ENCODE data around the gene KCTD3.

DNA sequence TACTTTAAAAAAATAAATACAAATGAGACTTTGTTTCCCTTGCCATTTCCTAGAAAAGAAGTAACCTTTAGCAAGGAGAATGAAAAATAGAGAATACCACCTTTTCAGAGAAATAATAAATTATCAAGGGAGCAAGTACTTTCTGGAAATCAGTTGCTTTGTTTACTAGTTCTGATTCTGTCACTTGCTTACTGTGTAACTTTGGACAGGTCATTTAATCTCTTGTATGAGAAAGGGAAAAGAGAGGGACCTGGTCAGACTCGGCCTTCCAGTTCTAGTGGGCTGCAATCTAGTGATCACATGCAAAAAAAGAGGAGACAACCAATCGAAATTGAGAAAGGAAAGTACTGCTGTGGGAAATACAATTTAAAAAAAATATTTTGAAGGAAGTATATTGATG, 34.2 kb downstream of the KCTD3 start:
- TF ChIP-seq, protein P1, sequence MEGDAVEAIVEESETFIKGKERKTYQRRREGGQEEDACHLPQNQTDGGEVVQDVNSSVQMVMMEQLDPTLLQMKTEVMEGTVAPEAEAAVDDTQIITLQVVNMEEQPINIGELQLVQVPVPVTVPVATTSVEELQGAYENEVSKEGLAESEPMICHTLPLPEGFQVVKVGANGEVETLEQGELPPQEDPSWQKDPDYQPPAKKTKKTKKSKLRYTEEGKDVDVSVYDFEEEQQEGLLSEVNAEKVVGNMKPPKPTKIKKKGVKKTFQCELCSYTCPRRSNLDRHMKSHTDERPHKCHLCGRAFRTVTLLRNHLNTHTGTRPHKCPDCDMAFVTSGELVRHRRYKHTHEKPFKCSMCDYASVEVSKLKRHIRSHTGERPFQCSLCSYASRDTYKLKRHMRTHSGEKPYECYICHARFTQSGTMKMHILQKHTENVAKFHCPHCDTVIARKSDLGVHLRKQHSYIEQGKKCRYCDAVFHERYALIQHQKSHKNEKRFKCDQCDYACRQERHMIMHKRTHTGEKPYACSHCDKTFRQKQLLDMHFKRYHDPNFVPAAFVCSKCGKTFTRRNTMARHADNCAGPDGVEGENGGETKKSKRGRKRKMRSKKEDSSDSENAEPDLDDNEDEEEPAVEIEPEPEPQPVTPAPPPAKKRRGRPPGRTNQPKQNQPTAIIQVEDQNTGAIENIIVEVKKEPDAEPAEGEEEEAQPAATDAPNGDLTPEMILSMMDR (CRISPR knock-in tag; IDR thresholded peaks at IDR 0.05): no peak
- TF ChIP-seq, protein P2, sequence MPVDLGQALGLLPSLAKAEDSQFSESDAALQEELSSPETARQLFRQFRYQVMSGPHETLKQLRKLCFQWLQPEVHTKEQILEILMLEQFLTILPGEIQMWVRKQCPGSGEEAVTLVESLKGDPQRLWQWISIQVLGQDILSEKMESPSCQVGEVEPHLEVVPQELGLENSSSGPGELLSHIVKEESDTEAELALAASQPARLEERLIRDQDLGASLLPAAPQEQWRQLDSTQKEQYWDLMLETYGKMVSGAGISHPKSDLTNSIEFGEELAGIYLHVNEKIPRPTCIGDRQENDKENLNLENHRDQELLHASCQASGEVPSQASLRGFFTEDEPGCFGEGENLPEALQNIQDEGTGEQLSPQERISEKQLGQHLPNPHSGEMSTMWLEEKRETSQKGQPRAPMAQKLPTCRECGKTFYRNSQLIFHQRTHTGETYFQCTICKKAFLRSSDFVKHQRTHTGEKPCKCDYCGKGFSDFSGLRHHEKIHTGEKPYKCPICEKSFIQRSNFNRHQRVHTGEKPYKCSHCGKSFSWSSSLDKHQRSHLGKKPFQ (CRISPR knock-in tag; IDR thresholded peaks at IDR 0.05; ENCODE audit: insufficient replicate concordance): no peak
- no peak for TF ChIP-seq SMAD9 (CRISPR knock-in tag; IDR thresholded peaks at IDR 0.05)
- TF ChIP-seq MTF1 (CRISPR knock-in tag; IDR thresholded peaks at IDR 0.05): no peak
- TF ChIP-seq, protein P3, sequence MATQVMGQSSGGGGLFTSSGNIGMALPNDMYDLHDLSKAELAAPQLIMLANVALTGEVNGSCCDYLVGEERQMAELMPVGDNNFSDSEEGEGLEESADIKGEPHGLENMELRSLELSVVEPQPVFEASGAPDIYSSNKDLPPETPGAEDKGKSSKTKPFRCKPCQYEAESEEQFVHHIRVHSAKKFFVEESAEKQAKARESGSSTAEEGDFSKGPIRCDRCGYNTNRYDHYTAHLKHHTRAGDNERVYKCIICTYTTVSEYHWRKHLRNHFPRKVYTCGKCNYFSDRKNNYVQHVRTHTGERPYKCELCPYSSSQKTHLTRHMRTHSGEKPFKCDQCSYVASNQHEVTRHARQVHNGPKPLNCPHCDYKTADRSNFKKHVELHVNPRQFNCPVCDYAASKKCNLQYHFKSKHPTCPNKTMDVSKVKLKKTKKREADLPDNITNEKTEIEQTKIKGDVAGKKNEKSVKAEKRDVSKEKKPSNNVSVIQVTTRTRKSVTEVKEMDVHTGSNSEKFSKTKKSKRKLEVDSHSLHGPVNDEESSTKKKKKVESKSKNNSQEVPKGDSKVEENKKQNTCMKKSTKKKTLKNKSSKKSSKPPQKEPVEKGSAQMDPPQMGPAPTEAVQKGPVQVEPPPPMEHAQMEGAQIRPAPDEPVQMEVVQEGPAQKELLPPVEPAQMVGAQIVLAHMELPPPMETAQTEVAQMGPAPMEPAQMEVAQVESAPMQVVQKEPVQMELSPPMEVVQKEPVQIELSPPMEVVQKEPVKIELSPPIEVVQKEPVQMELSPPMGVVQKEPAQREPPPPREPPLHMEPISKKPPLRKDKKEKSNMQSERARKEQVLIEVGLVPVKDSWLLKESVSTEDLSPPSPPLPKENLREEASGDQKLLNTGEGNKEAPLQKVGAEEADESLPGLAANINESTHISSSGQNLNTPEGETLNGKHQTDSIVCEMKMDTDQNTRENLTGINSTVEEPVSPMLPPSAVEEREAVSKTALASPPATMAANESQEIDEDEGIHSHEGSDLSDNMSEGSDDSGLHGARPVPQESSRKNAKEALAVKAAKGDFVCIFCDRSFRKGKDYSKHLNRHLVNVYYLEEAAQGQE (IDR thresholded peaks at IDR 0.05; ENCODE audit: borderline replicate concordance in 1 of 2, low read depth in 1 of 2, low read length in 2 of 2): no peak
- TF ChIP-seq EP300 (IDR thresholded peaks at IDR 0.05; ENCODE audit: low read depth in 2 of 2, low read length in 2 of 2): no peak
- TF ChIP-seq EP300 (CRISPR knock-in tag; IDR thresholded peaks at IDR 0.05; ENCODE audit: borderline replicate concordance): no peak
- TF ChIP-seq, protein P4, sequence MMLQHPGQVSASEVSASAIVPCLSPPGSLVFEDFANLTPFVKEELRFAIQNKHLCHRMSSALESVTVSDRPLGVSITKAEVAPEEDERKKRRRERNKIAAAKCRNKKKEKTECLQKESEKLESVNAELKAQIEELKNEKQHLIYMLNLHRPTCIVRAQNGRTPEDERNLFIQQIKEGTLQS (CRISPR knock-in tag; IDR thresholded peaks at IDR 0.05): no peak
- TF ChIP-seq ZZZ3 (CRISPR knock-in tag; IDR thresholded peaks at IDR 0.05; ENCODE audit: borderline replicate concordance): no peak
- no peak for TF ChIP-seq EZH2 (conservative IDR thresholded peaks at IDR 0.05; ENCODE audit: low read depth, low read length)
- no peak for TF ChIP-seq HMG20B (CRISPR knock-in tag; conservative IDR thresholded peaks at IDR 0.05)
- TF ChIP-seq ATF4 (CRISPR knock-in tag; IDR thresholded peaks at IDR 0.05): no peak
- no peak for TF ChIP-seq HIVEP1 (CRISPR knock-in tag; IDR thresholded peaks at IDR 0.05)

Data from HepG2 (cell line).